Posterior cingulate gyrus (tissue), 11 donors: Measurements from ENCODE around the gene MYH4.
A peak's percentile ranks its signal among the peaks of the same experiment; 100 is the strongest.

ENCODE experiments used
- DNase-seq, 10 donors: peaks; one replicate each; pipeline versions ENCODE4 v3.0.0 to v3.0.0-alpha.2; 2020 to 2021; ENCODE audit warnings: mixed read lengths in 3 of 10
- intact Hi-C: fragments of 100-400 bp; cut with DNase I; formaldehyde crosslinking; loops from one replicate; pipeline ENCODE4 v1.15.1; 2023

Gene MYH4

GRCh38 chr17:10469459-10469858 is at the start of gene MYH4:
Gene MYH4 (minus strand): TSS chr17:10469559. CDS start chr17:10466745, 2,814 bp downstream.
- DNase-seq = no peak
- intact Hi-C loops = no loop called here

- no peak for DNase-seq
- intact Hi-C loops = no loop called here
Observed at GRCh38 chr17:10518271-10519037, 49.1 kb upstream of the MYH4 start, which contains the start of gene MYH1. Gene MYH1 (minus strand): TSS chr17:10518542. CDS start chr17:10516642, 1,900 bp downstream.

DNA sequence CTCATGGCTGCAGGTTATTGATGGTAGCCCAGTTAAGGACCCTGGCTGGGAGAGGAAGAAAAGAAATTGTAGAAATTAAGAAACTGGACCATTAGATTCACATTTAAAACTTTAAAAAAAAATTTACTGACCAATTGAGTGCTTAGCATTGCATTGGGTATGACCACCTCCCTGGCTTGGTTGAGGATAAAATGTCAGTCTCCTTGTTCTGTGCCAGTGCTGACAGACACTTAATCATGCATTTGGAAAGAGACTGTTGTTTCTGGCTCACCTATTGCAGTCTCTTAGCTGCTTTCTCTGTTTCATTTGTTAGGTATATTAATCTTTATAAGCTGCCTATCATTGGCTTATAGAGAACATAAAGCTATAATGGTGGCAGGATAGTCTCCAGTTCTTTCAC is 47.3 kb upstream of the MYH4 start:
- intact Hi-C loops = no loop called here
- DNase-seq = no peak

DNA sequence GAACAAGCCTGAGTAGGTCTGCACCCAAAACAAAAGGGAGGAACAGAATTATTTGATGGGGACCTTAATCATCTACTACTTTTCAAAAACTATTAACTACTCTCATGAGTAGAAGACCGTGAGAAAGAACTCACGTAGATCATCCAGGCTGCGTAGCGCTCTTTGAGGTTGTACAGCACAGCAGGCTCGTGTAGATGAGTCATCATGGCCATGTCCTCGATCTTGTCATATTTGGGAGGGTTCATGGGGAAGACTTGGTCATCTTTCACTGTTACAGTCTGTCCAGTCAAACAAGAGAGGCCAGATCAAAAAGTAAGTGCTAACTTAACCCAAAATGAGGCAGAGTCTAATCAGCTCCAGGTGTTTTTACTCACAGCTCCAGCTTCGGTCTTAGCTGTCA is 46.7 kb upstream of the MYH4 start:
- intact Hi-C loops = no loop called here
- DNase-seq = no peak

GRCh38 chr17:10513299-10514067 is 44.1 kb upstream of the MYH4 start:
- intact Hi-C loops = no loop called here
- no peak for DNase-seq

- intact Hi-C loops = no loop called here
- DNase-seq = no peak
Observed at GRCh38 chr17:10512856-10513255, 43.5 kb upstream of the MYH4 start.

DNA sequence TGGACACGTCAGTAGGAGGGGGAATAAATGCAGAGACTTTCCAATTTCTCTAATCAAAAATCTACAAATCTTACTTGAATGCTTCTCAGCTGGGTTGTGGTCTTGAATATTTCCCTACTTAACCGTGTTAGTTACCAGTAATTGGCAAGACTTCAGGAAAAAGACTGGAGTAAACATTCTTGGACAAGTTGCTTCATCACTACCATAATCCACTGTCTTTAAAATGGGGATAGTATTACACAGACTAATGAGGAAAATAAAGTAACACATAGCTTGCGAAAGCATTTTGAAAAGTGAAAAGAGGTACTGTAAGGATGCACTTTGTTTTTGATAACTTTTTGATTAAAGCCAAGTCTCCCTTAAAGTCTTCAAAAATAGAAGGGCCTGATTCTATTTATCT is 30.6 kb upstream of the MYH4 start:
- intact Hi-C loops = no loop called here
- DNase-seq = no peak

- intact Hi-C loops = no loop called here
- DNase-seq = no peak
Observed at GRCh38 chr17:10492004-10492403, 22.6 kb upstream of the MYH4 start.

DNA sequence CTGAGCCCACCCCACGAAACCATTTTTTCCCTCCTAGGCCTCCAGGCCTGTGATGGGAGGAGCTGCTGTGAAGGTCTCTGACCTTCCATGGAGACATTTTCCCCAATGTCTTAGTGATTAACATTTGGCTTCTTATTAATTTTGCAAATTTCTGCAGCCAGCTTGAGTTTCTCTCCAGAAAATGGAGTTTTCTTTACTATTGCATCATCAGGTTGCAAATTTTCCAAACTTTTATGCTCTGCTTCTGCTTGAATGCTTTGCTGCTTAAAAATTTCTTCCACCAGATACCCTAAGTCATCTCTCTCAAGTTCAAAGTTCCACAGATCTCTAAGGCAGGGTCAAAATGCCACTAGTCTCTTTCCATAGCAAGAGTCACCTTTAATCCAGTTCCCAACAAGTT is 12.9 kb upstream of the MYH4 start:
- intact Hi-C loops = no loop called here
- DNase-seq = no peak

DNA sequence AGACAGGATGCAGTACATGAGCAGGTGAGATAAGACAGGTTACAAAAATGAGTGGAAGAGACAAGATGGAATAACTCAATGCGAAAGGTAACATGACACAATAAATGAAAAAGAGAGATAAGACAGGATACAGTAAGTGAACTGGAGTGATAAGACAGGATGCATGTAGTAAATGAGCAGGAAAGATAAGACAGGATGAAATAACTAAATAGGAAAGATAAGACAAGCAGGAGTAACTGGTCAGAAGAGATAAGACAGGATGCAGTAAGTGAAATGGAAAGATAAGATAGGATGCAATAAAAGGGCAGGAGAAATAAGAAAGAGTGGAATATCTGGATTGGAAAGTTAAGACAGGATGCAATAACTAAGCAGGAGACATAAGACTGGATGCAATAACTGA is 8.3 kb upstream of the MYH4 start:
- no peak for DNase-seq
- intact Hi-C loops = no loop called here

DNA sequence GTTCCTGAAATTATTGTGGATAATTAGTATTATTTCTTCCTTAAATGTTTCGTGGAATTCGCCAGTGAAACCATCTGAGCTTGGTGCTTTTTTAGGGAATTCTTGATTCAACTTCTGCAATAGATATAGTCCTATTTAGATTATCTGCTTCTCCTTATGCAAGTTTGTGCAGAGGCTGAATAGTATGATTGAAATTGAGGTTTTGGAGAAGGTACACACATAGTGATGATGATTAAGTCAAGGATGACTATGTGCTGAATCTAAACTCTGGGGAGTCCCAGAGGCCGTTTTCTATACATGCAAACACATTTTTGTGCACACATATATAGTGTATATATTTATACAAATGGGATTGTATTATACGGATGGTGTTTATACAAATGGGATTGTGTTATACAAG is 5.2 kb upstream of the MYH4 start:
- no peak for DNase-seq
- intact Hi-C loops = no loop called here

GRCh38 chr17:10471858-10472257 is 2.5 kb upstream of the MYH4 start:
- intact Hi-C loops = no loop called here
- no peak for DNase-seq

- DNase-seq = no peak
- intact Hi-C loops = no loop called here
Observed at GRCh38 chr17:10463402-10463801, 6.0 kb downstream of the MYH4 start.

DNA sequence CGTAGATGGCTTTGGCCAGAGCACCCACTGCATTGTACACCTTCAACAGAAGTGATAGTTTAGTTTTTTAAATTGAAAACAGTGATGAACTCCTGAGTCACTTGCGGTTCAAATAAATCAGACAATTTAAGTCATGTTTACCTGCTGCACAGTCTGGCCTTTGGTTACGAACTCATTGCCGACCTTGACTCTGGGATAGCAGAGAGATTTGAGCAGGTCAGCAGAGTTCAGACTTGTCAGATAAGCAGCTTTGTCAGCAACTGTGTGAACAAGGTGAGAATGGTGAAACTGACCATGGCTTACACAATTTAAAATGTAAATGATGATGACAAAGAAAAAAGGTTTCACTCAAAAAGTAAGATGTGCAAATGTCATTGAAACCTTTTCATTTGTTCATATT is 9.3 kb downstream of the MYH4 start:
- intact Hi-C loops = no loop called here
- DNase-seq = no peak

- intact Hi-C loops = no loop called here
- no peak for DNase-seq
Observed at GRCh38 chr17:10458701-10459100, 10.7 kb downstream of the MYH4 start.

DNA sequence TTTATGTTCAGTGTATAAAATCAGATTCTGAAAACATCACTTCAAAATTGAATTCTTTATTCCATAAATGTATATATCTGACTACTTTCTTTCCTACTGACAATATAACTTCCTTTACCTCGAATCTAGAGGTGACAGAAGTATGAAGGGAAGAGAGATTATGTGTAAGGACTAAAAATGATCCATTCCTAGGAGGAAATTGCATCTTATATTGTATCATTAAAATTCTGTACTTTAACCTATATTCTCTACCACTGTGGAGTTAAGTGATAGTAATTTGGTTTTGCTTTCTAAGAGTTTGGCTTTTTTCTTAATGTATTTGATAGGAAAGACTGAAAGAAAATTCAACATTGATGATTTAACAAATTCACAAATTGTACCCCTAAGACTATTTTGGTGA is 11.4 kb downstream of the MYH4 start:
- intact Hi-C loops = no loop called here
- DNase-seq = no peak

- no peak for DNase-seq
- intact Hi-C loops = no loop called here
Observed at GRCh38 chr17:10447026-10447931, 22.1 kb downstream of the MYH4 start.

- intact Hi-C loops = no loop called here
- no peak for DNase-seq
Observed at GRCh38 chr17:10439816-10440215, 29.5 kb downstream of the MYH4 start.

DNA sequence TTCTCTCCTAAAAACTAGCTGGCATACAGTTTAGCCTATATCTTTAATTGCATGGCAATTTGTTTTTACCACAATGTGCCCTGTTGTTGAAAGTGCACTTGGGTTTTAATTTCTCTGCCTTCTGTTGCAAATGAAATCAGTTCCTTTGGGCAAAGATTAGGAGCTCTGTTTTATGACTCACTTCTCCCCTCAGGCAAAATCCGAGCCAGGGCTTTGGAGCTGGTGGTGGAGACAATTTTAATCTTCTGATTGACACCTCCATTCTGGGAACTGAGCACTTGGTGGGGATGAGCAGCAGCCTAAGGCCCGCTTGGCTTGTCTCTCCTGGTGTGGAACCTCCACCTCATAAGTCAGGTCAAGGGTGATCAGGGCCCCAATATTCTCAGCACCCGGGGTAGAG is 34.3 kb downstream of the MYH4 start:
- peak in 1 of 10 donors; percentile 45 for DNase-seq
- intact Hi-C loops = no loop called here

- intact Hi-C loops = no loop called here
- DNase-seq = no peak
Observed at GRCh38 chr17:10429421-10430045, 39.8 kb downstream of the MYH4 start.

DNA sequence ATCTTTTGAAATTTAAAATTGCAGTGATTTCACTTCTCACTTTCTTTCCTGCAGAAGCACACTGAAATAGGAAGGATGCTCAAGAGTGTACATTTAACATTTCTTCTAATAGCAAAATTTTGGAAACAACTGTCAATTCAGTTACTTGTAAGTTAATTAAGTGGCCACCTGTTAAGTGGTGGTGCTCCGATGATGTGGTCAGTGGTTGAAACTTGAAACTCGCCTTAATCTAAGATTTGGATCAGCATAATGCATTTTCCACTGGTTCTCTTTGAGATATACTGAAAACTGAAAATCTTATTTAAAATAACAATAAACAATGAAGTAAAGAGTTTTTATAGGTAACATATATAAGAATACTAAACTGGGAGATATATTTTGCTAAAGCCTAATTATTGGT is 40.6 kb downstream of the MYH4 start:
- DNase-seq = no peak
- intact Hi-C loops = no loop called here
